Loucy (cell line): ENCODE data around the gene PANK1.
A peak's percentile ranks its signal among the peaks of the same experiment; 100 is the strongest.

Experiments
- H2AFZ ChIP-seq: fragments of 200-600 bp; sonication (generic); 2 replicates; pipeline ENCODE4 v1.6.0; 2016; ENCODE audit warnings: antibody characterized with exemption, mild to moderate bottlenecking, low read length, moderate library complexity
- H3F3A ChIP-seq: fragments of 200-600 bp; 2 replicates; pipeline ENCODE4 v1.6.0; 2016; ENCODE audit warnings: antibody characterized with exemption, low read depth, mild to moderate bottlenecking
- H3K27me3 ChIP-seq: fragments of 200-600 bp; sonication (generic); 2 replicates; pipeline ENCODE4 v1.6.1; 2014; ENCODE audit warnings: low read length, mild to moderate bottlenecking; ENCODE audit not compliant: insufficient read depth, poor library complexity, severe bottlenecking
- H3K36me3 ChIP-seq: fragments of 200-600 bp; sonication (generic); 2 replicates; pipeline ENCODE4 v1.6.1; 2016; ENCODE audit warnings: low read length; ENCODE audit not compliant: insufficient read depth
- H3K4me1 ChIP-seq: fragments of 200-600 bp; sonication (generic); 2 replicates; pipeline ENCODE4 v1.5.1; 2014; ENCODE audit warnings: low read length, mild to moderate bottlenecking; ENCODE audit not compliant: insufficient read depth, poor library complexity, severe bottlenecking
- H3K4me2 ChIP-seq: fragments of 200-600 bp; sonication (generic); 2 replicates; pipeline ENCODE4 v1.6.0; 2014; ENCODE audit warnings: antibody characterized with exemption, low read length, low read depth, mild to moderate bottlenecking; ENCODE audit not compliant: poor library complexity, severe bottlenecking
- H3K4me3 ChIP-seq: fragments of 200-600 bp; sonication (generic); 2 replicates; pipeline ENCODE4 v1.5.1; 2014; ENCODE audit warnings: low read length, mild to moderate bottlenecking, mixed read lengths; ENCODE audit not compliant: poor library complexity, severe bottlenecking
- H3K79me2 ChIP-seq: fragments of 200-600 bp; sonication (generic); 2 replicates; pipeline ENCODE4 v1.6.1; 2014; ENCODE audit warnings: low read length; ENCODE audit not compliant: insufficient read depth
- H3K9ac ChIP-seq: fragments of 200-600 bp; sonication (generic); 2 replicates; pipeline ENCODE4 v1.6.0; 2014; ENCODE audit warnings: mild to moderate bottlenecking, low read depth, low read length, moderate library complexity; ENCODE audit not compliant: poor library complexity, severe bottlenecking
- H3K9me2 ChIP-seq: fragments of 200-600 bp; sonication (generic); replicated peaks from 2 replicates; pipeline ENCODE4 v1.6.1; 2016; ENCODE audit warnings: low read depth, low read length, mixed read lengths
- H3K9me3 ChIP-seq: fragments of 200-600 bp; sonication (generic); 2 replicates; pipeline ENCODE4 v1.6.1; 2014; ENCODE audit warnings: mild to moderate bottlenecking, antibody characterized with exemption, low read length, low read depth; ENCODE audit not compliant: insufficient read depth
- H4K20me1 ChIP-seq: fragments of 200-600 bp; sonication (generic); 2 replicates; pipeline ENCODE4 v1.6.0; 2014; ENCODE audit warnings: antibody characterized with exemption, low read length, mild to moderate bottlenecking; ENCODE audit not compliant: insufficient read depth, poor library complexity, severe bottlenecking
- CTCF ChIP-seq: fragments of 200-600 bp; sonication (generic); conservative IDR thresholded peaks from 2 replicates; pipeline ENCODE4 v1.5.1; 2014; ENCODE audit warnings: mild to moderate bottlenecking, antibody characterized with exemption, low read length
- EZH2phosphoT487 ChIP-seq: fragments of 200-600 bp; IDR thresholded peaks from 2 replicates; pipeline ENCODE4 v1.6.1; 2018; ENCODE audit warnings: antibody characterized with exemption, mild to moderate bottlenecking, moderate library complexity, borderline replicate concordance

Gene PANK1

GRCh38 chr10:89613582-89613981, 31.5 kb downstream of the PANK1 start:
- no peaks in the 10 kb centered on the region for H3K9me2 ChIP-seq
- H3K36me3 ChIP-seq = peaks cover 30% of the 10 kb centered on the region; the same call in 1 of the 2 replicates
- no peak overlapping the region for H3K4me2 ChIP-seq
- no peaks in the 10 kb centered on the region for H4K20me1 ChIP-seq
- H3K27me3 ChIP-seq = no peaks in the 10 kb centered on the region
- TF ChIP-seq CTCF (no peak), EZH2phosphoT487 (no peak)
- H3K4me1 ChIP-seq = peaks cover 21% of the 10 kb centered on the region
- H3K4me3 ChIP-seq = no peak overlapping the region
- no peak overlapping the region for H2AFZ ChIP-seq
- no peaks in the 10 kb centered on the region for H3F3A ChIP-seq
- no peaks in the 10 kb centered on the region; the same call in 1 of the 2 replicates for H3K79me2 ChIP-seq
- H3K9me3 ChIP-seq = no peaks in the 10 kb centered on the region
- no peak overlapping the region for H3K9ac ChIP-seq

GRCh38 chr10:89611282-89611681, 33.8 kb downstream of the PANK1 start:
- H3K4me2 ChIP-seq = no peak overlapping the region
- H3K9me3 ChIP-seq = no peaks in the 10 kb centered on the region
- H3K9me2 ChIP-seq = no peaks in the 10 kb centered on the region
- H3F3A ChIP-seq = no peaks in the 10 kb centered on the region
- no peaks in the 10 kb centered on the region for H3K79me2 ChIP-seq
- no peak overlapping the region for H3K4me3 ChIP-seq
- no peak overlapping the region for H2AFZ ChIP-seq
- H3K36me3 ChIP-seq = peaks cover 43% of the 10 kb centered on the region; the same call in 1 of the 2 replicates
- H3K4me1 ChIP-seq = peaks cover 13% of the 10 kb centered on the region
- H3K9ac ChIP-seq = no peak overlapping the region
- H3K27me3 ChIP-seq = no peaks in the 10 kb centered on the region
- no peak for TF ChIP-seq CTCF
- TF ChIP-seq EZH2phosphoT487 = no peak
- H4K20me1 ChIP-seq = no peaks in the 10 kb centered on the region

DNA sequence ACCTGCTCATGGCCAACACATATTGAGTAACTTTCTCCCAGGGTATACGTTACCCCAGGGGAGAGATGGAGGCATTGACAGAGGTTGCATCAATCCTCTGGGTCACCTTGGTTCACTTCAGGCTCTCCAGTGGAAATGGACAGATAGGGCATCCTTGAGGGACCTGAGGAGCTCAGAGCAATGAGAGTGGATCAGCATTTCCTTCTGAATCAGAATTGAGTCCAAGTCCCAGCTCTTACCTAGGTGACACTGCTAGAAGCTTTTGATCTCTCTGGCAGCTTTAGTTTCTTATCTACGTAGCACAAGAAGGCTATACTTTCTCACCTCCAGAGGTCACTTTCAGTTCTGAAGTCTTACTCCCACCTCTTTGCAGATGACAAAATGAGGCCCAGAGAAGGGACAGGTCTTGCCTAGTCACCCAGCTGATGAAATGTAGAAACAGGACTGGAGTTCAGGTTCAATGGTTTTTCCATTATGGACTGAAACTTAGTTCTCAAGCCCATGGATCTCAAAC, 35.2 kb downstream of the PANK1 start:
- Histone ChIP-seq H3K79me2 (no peaks in the 10 kb centered on the region), H3K36me3 (peaks cover 48% of the 10 kb centered on the region; the same call in 1 of the 2 replicates), H3K9me3 (no peaks in the 10 kb centered on the region), H3K27me3 (no peaks in the 10 kb centered on the region), H3K9ac (no peak overlapping the region), H3F3A (no peaks in the 10 kb centered on the region), H4K20me1 (no peaks in the 10 kb centered on the region), H3K9me2 (no peaks in the 10 kb centered on the region), H2AFZ (no peak overlapping the region), H3K4me1 (no peaks in the 10 kb centered on the region), H3K4me2 (no peak overlapping the region), H3K4me3 (no peak overlapping the region)
- TF ChIP-seq EZH2phosphoT487 = no peak
- 0 out of 2 replicates have a peak, but pooled peaks have one; percentile 15 for TF ChIP-seq CTCF
